ENCODE results near the gene LSM11. TPM values are rescaled to one million over a fixed set of nuclear protein-coding genes. Genes with fewer than 3 reads are reported as not detected.
A peak's percentile ranks its signal among the peaks of the same experiment; 100 is the strongest.

LSM11 gene
- total RNA-seq, 1 donor: 4.7 TPM

GRCh38 chr5:157747766-157748700 is 4.5 kb downstream of the LSM11 start:
- peak overlapping the region; percentile 42 for H3K4me2 ChIP-seq (ENCODE audit: insufficient read depth, low read length)
- H3K27me3 ChIP-seq (ENCODE audit: insufficient read depth, low read length): no peaks in the 10 kb centered on the region
- no peak for DNase-seq (ENCODE audit: insufficient read length, low spot score, missing footprints)
- no peaks in the 10 kb centered on the region for H4K20me1 ChIP-seq (ENCODE audit: insufficient read depth, low read length)
- H3K79me2 ChIP-seq (ENCODE audit: insufficient read depth, low read length): peaks cover 46% of the 10 kb centered on the region
- no peak for TF ChIP-seq CTCF (IDR thresholded peaks at IDR 0.05; ENCODE audit: extremely low read depth, low read depth, low read length)
- peak overlapping the region; percentile 59 for H2AFZ ChIP-seq (ENCODE audit: low read length)
- H3K27ac ChIP-seq (ENCODE audit: low read depth, low read length): peak overlapping the region; percentile 91
- H3K9me3 ChIP-seq (ENCODE audit: low read depth, low read length): no peaks in the 10 kb centered on the region
- peaks cover 5% of the 10 kb centered on the region for H3K36me3 ChIP-seq (ENCODE audit: insufficient read depth, low read length)
- peaks cover 40% of the 10 kb centered on the region for H3K4me1 ChIP-seq (ENCODE audit: insufficient read depth, low read length)
- H3K4me3 ChIP-seq (ENCODE audit: insufficient read depth, low read length): no peak overlapping the region

- DNase-seq (ENCODE audit: insufficient read length, low spot score, missing footprints): peak; percentile 94
- Histone ChIP-seq H3K4me2 (ENCODE audit: insufficient read depth, low read length) (peak overlapping the region; percentile 42), H3K4me1 (ENCODE audit: insufficient read depth, low read length) (peaks cover 40% of the 10 kb centered on the region), H3K9me3 (ENCODE audit: low read depth, low read length) (no peaks in the 10 kb centered on the region), H3K27me3 (ENCODE audit: insufficient read depth, low read length) (no peaks in the 10 kb centered on the region), H3K4me3 (ENCODE audit: insufficient read depth, low read length) (no peak overlapping the region), H3K36me3 (ENCODE audit: insufficient read depth, low read length) (peaks cover 11% of the 10 kb centered on the region), H3K79me2 (ENCODE audit: insufficient read depth, low read length) (peaks cover 46% of the 10 kb centered on the region), H2AFZ (ENCODE audit: low read length) (peak overlapping the region; percentile 13), H4K20me1 (ENCODE audit: insufficient read depth, low read length) (no peaks in the 10 kb centered on the region), H3K27ac (ENCODE audit: low read depth, low read length) (peak overlapping the region; percentile 91)
- peak; percentile 36 for TF ChIP-seq CTCF (IDR thresholded peaks at IDR 0.05; ENCODE audit: extremely low read depth, low read depth, low read length)
Observed at GRCh38 chr5:157748760-157749461, 5.4 kb downstream of the LSM11 start.

GRCh38 chr5:157749462-157749799 is 5.9 kb downstream of the LSM11 start:
- Histone ChIP-seq H3K9me3 (ENCODE audit: low read depth, low read length) (no peaks in the 10 kb centered on the region), H3K4me2 (ENCODE audit: insufficient read depth, low read length) (no peak overlapping the region)

More at GRCh38 chr5:157749462-157749799, 5.9 kb downstream of the LSM11 start:
- DNase-seq (ENCODE audit: insufficient read length, low spot score, missing footprints): no peak
- TF ChIP-seq CTCF (IDR thresholded peaks at IDR 0.05; ENCODE audit: extremely low read depth, low read depth, low read length): no peak
- peaks cover 38% of the 10 kb centered on the region for H3K4me1 ChIP-seq (ENCODE audit: insufficient read depth, low read length)
- H3K36me3 ChIP-seq (ENCODE audit: insufficient read depth, low read length): peaks cover 11% of the 10 kb centered on the region
- H4K20me1 ChIP-seq (ENCODE audit: insufficient read depth, low read length): no peaks in the 10 kb centered on the region
- no peaks in the 10 kb centered on the region for H3K27me3 ChIP-seq (ENCODE audit: insufficient read depth, low read length)
- no peak overlapping the region for H3K4me3 ChIP-seq (ENCODE audit: insufficient read depth, low read length)
- H3K79me2 ChIP-seq (ENCODE audit: insufficient read depth, low read length): peaks cover 41% of the 10 kb centered on the region
- no peak overlapping the region for H2AFZ ChIP-seq (ENCODE audit: low read length)
- H3K27ac ChIP-seq (ENCODE audit: low read depth, low read length): peak overlapping the region; percentile 91
